HEK293T (cell line): Measurements from ENCODE around the gene HMSD.

Experiments used
- ARNT ChIP-seq: fragments of 450-650 bp; IDR thresholded peaks from 2 replicates; pipeline ENCODE4 v1.6.1; 2017; ENCODE audit warnings: mild to moderate bottlenecking
- BHLHE40 ChIP-seq: fragments of 450-650 bp; IDR thresholded peaks from 2 replicates; pipeline ENCODE4 v1.6.1; 2016; ENCODE audit warnings: mild to moderate bottlenecking, moderate library complexity, borderline replicate concordance
- FOXA1 ChIP-seq: fragments of 450-650 bp; IDR thresholded peaks from 2 replicates; pipeline ENCODE4 v1.6.1; 2016; ENCODE audit warnings: mild to moderate bottlenecking
- FOXK2 ChIP-seq: fragments of 450-650 bp; IDR thresholded peaks from 2 replicates; pipeline ENCODE4 v1.6.1; 2016; ENCODE audit warnings: mild to moderate bottlenecking
- LEF1 ChIP-seq: fragments of 450-650 bp; IDR thresholded peaks from 2 replicates; pipeline ENCODE4 v1.6.1; 2017; ENCODE audit warnings: mild to moderate bottlenecking, borderline replicate concordance
- SP1 ChIP-seq: fragments of 450-650 bp; IDR thresholded peaks from 2 replicates; pipeline ENCODE4 v1.6.1; 2017
- SUZ12 ChIP-seq: fragments of 450-650 bp; IDR thresholded peaks from 2 replicates; pipeline ENCODE4 v1.6.1; 2016; ENCODE audit warnings: mild to moderate bottlenecking
- TARDBP ChIP-seq: fragments of 450-650 bp; IDR thresholded peaks from 2 replicates; pipeline ENCODE4 v1.6.1; 2016

GRCh38 chr18:64002581-64002980 is 53.5 kb downstream of the HMSD start:
- TF ChIP-seq SP1, result no peak
- no peak for TF ChIP-seq BHLHE40
- no peak for TF ChIP-seq FOXA1
- TF ChIP-seq TARDBP, result no peak
- TF ChIP-seq FOXK2, result no peak
- no peak for TF ChIP-seq ARNT
- TF ChIP-seq LEF1, result no peak
- TF ChIP-seq SUZ12, result no peak
